H4 (cell line): ENCODE measurements around the gene TRAF5. TPM values are rescaled to one million over a fixed set of nuclear protein-coding genes. Genes with fewer than 3 reads are reported as not detected.

Experiments
- DNase-seq: peaks from one replicate; pipeline ENCODE4 v3.0.0-alpha.2; 2015; ENCODE audit warnings: low spot score
- total RNA-seq: library from RNA; depleted of rRNA; stranded (reverse); fragments of >200 nt; shearing (Covaris generic); gene quantifications from 2 replicates; pipeline ENCODE4 v1.2.3, GENCODE V29; 2014; rRNA removed

The TRAF5 gene
- total RNA-seq, 1 experiment from 2014 or later: 2.9 TPM

GRCh38 chr1:211420845-211421454, 94.3 kb downstream of the TRAF5 start:
- no peak for DNase-seq

GRCh38 chr1:211424018-211424417, 97.4 kb downstream of the TRAF5 start:
- DNase-seq: no peak

Other genes with a start within 250 kb of the TRAF5 start
- gene KCNH1, start 192.7 kb upstream of the TRAF5 start, total RNA-seq: 0.41 and 0.97 TPM in 2 replicates
- gene RCOR3, start 67.5 kb upstream of the TRAF5 start, total RNA-seq: 4.6 and 14.8 TPM in 2 replicates
- gene RD3, start 165.3 kb downstream of the TRAF5 start, total RNA-seq: 0.10 TPM in 1 of 2 replicates, not detected in the other